Epithelial cell of esophagus (primary cell): ENCODE results near the gene LENG8.

Experiments
- DNase-seq: peaks from one replicate; pipeline ENCODE4 v3.0.0; 2010; ENCODE audit warnings: low read depth
- H3K4me3 ChIP-seq: 2 replicates; pipeline ENCODE4 v1.5.1; 2011; ENCODE audit warnings: mild to moderate bottlenecking, low read length, control low read depth
- CTCF ChIP-seq: IDR thresholded peaks from 2 replicates; pipeline ENCODE4 v1.5.1; 2011; ENCODE audit warnings: low read depth, mild to moderate bottlenecking, low read length, control low read depth, inconsistent platforms; ENCODE audit not compliant: insufficient read depth; ENCODE audit errors: missing control alignments

LENG8 gene

GRCh38 chr19:54448774-54449700, at the start of gene LENG8:
TSS of gene LENG8 (plus strand) at chr19:54449199. CDS start at chr19:54451345, 2,146 bp downstream.
- H3K4me3 ChIP-seq = peak within 1 kb of the TSS; percentile 98
- peak; percentile 99 for DNase-seq
- TF ChIP-seq CTCF = no peak

GRCh38 chr19:54400913-54401312, 48.1 kb upstream of the LENG8 start:
- no peak overlapping the region for H3K4me3 ChIP-seq
- no peak for TF ChIP-seq CTCF
- no peak for DNase-seq

GRCh38 chr19:54403054-54403453, 45.9 kb upstream of the LENG8 start:
- no peak for TF ChIP-seq CTCF
- no peak overlapping the region for H3K4me3 ChIP-seq
- no peak for DNase-seq

- H3K4me3 ChIP-seq = no peak overlapping the region
- TF ChIP-seq CTCF = no peak
- DNase-seq = no peak
These were observed 43.4 kb upstream of the LENG8 start for GRCh38 chr19:54405628-54406027.

GRCh38 chr19:54407780-54408179, 41.2 kb upstream of the LENG8 start:
- no peak for DNase-seq
- no peak overlapping the region for H3K4me3 ChIP-seq
- TF ChIP-seq CTCF = no peak

GRCh38 chr19:54408456-54409026, 40.5 kb upstream of the LENG8 start:
- DNase-seq = no peak
- no peak overlapping the region for H3K4me3 ChIP-seq
- no peak for TF ChIP-seq CTCF
